Nephron (organoid): ENCODE data around the gene N4BP2.

ENCODE experiments used
- H3K27ac Mint-ChIP-seq, 3 experiments: 2 replicates each; pipeline ENCODE4 v1.8.0; 2020; ENCODE audit warnings: mixed read lengths in 3 of 3, mild to moderate bottlenecking in 2 of 3, moderate library complexity in 1 of 3
- H3K27me3 Mint-ChIP-seq: 2 replicates; pipeline ENCODE4 v1.8.0; 2021; ENCODE audit warnings: low read depth, mild to moderate bottlenecking, moderate library complexity, mixed read lengths
- H3K36me3 Mint-ChIP-seq: 2 replicates; pipeline ENCODE4 v1.8.0; 2020; ENCODE audit warnings: low read depth, mixed read lengths
- H3K4me1 Mint-ChIP-seq: 2 replicates; pipeline ENCODE4 v1.8.0; 2020; ENCODE audit warnings: mixed read lengths
- H3K4me3 Mint-ChIP-seq, 3 experiments: 2 replicates each; pipeline ENCODE4 v1.8.0; 2020; ENCODE audit warnings: mild to moderate bottlenecking in 3 of 3, mixed read lengths in 3 of 3, moderate library complexity in 2 of 3
- H3K9me3 Mint-ChIP-seq: 2 replicates; pipeline ENCODE4 v1.8.0; 2020; ENCODE audit warnings: mixed read lengths
- CTCF ChIP-seq, 3 experiments: fragments of 200-600 bp; sonication (generic); IDR thresholded peaks; one replicate each; pipeline ENCODE4 v1.5.0; 2021; ENCODE audit warnings: antibody characterized with exemption in 3 of 3; ENCODE audit not compliant: unreplicated experiment in 3 of 3

The N4BP2 gene

GRCh38 chr4:40038977-40039376 is 17.7 kb upstream of the N4BP2 start:
- no peaks in the 10 kb centered on the region for H3K9me3 Mint-ChIP-seq
- no peaks in the 10 kb centered on the region for H3K36me3 Mint-ChIP-seq
- H3K27ac Mint-ChIP-seq: no peak overlapping the region
- no peaks in the 10 kb centered on the region for H3K4me1 Mint-ChIP-seq
- no peak for TF ChIP-seq CTCF (IDR thresholded peaks at IDR 0.05; ENCODE audit: unreplicated experiment in 3 of 3)
- no peak overlapping the region for H3K4me3 Mint-ChIP-seq
- H3K27me3 Mint-ChIP-seq: no peaks in the 10 kb centered on the region

GRCh38 chr4:40040908-40041307 is 15.7 kb upstream of the N4BP2 start:
- Mint-ChIP-seq H3K27ac (no peak overlapping the region), H3K36me3 (no peaks in the 10 kb centered on the region), H3K27me3 (no peaks in the 10 kb centered on the region), H3K9me3 (no peaks in the 10 kb centered on the region), H3K4me1 (no peaks in the 10 kb centered on the region), H3K4me3 (no peak overlapping the region)
- no peak for TF ChIP-seq CTCF (IDR thresholded peaks at IDR 0.05; ENCODE audit: unreplicated experiment in 3 of 3)

GRCh38 chr4:40043786-40044185 is 12.9 kb upstream of the N4BP2 start:
- Mint-ChIP-seq H3K27ac (no peak overlapping the region), H3K4me3 (no peak overlapping the region), H3K27me3 (no peaks in the 10 kb centered on the region), H3K4me1 (peaks cover 6% of the 10 kb centered on the region), H3K9me3 (no peaks in the 10 kb centered on the region), H3K36me3 (no peaks in the 10 kb centered on the region)
- TF ChIP-seq CTCF (IDR thresholded peaks at IDR 0.05; ENCODE audit: unreplicated experiment in 3 of 3): no peak

GRCh38 chr4:40046311-40046980 is 10.2 kb upstream of the N4BP2 start:
- no peaks in the 10 kb centered on the region for H3K9me3 Mint-ChIP-seq
- no peaks in the 10 kb centered on the region for H3K27me3 Mint-ChIP-seq
- TF ChIP-seq CTCF (IDR thresholded peaks at IDR 0.05; ENCODE audit: unreplicated experiment in 3 of 3): no peak
- H3K27ac Mint-ChIP-seq: peak overlapping the region; percentile 56 to 83 (median 74)
- no peak overlapping the region for H3K4me3 Mint-ChIP-seq
- no peaks in the 10 kb centered on the region for H3K36me3 Mint-ChIP-seq
- H3K4me1 Mint-ChIP-seq: peaks cover 6% of the 10 kb centered on the region

GRCh38 chr4:40053161-40053560 is 3.5 kb upstream of the N4BP2 start:
- no peaks in the 10 kb centered on the region for H3K9me3 Mint-ChIP-seq
- peak overlapping the region; percentile 28 to 63 (median 48) for H3K4me3 Mint-ChIP-seq
- H3K36me3 Mint-ChIP-seq: no peaks in the 10 kb centered on the region
- peak overlapping the region; percentile 46 to 69 (median 54) for H3K27ac Mint-ChIP-seq
- H3K4me1 Mint-ChIP-seq: peaks cover 14% of the 10 kb centered on the region
- H3K27me3 Mint-ChIP-seq: no peaks in the 10 kb centered on the region
- no peak for TF ChIP-seq CTCF (IDR thresholded peaks at IDR 0.05; ENCODE audit: unreplicated experiment in 3 of 3)

GRCh38 chr4:40055511-40055862 is 1.2 kb upstream of the N4BP2 start:
- no peak for TF ChIP-seq CTCF (IDR thresholded peaks at IDR 0.05; ENCODE audit: unreplicated experiment in 3 of 3)
- Mint-ChIP-seq H3K36me3 (peaks cover 5% of the 10 kb centered on the region), H3K4me3 (peak overlapping the region; percentile 85 to 95 (median 89)), H3K27ac (peak overlapping the region; percentile 100), H3K9me3 (no peaks in the 10 kb centered on the region), H3K27me3 (no peaks in the 10 kb centered on the region), H3K4me1 (peaks cover 28% of the 10 kb centered on the region)
